Lung microvascular endothelial cell (primary cell): ENCODE data around the gene SLC66A1. TPM values are rescaled to one million over a fixed set of nuclear protein-coding genes. Genes with fewer than 3 reads are reported as not detected.
A peak's percentile ranks its signal among the peaks of the same experiment; 100 is the strongest.

Experiments used
- DNase-seq, 2 donors: peaks; one replicate each; pipeline versions ENCODE4 v3.0.0 to v3.0.0-alpha.2; 2010; ENCODE audit warnings: low read depth in 2 of 2
- total RNA-seq: library from RNA; depleted of rRNA; stranded (reverse); fragments of >200 nt; gene quantifications from 2 replicates; pipeline ENCODE4 v1.2.1, GENCODE V29; 2014

The SLC66A1 gene
- total RNA-seq, 1 donor from 2014 or later = 12.3 TPM

- DNase-seq = no peak
Observed at GRCh38 chr1:19360843-19361610, 48.9 kb downstream of the SLC66A1 start.

- no peak for DNase-seq
Observed at GRCh38 chr1:19361611-19362147, 49.6 kb downstream of the SLC66A1 start.

- no peak for DNase-seq
Observed at GRCh38 chr1:19363536-19364152, 51.5 kb downstream of the SLC66A1 start.

GRCh38 chr1:19365721-19366120 is 53.6 kb downstream of the SLC66A1 start:
- no peak for DNase-seq

- DNase-seq = no peak
Observed at GRCh38 chr1:19366599-19367536, 54.7 kb downstream of the SLC66A1 start.

- DNase-seq = peak in 1 of 2 donors; percentile 42
Observed at GRCh38 chr1:19367584-19368041, 55.5 kb downstream of the SLC66A1 start.

GRCh38 chr1:19368050-19368449 is 55.9 kb downstream of the SLC66A1 start:
- DNase-seq = no peak

GRCh38 chr1:19368964-19369363 is 56.8 kb downstream of the SLC66A1 start:
- no peak for DNase-seq

GRCh38 chr1:19369396-19370090 is 57.4 kb downstream of the SLC66A1 start:
- DNase-seq = no peak

- DNase-seq = no peak
Observed at GRCh38 chr1:19370453-19371170, 58.5 kb downstream of the SLC66A1 start.

- no peak for DNase-seq
Observed at GRCh38 chr1:19371226-19372135, 59.4 kb downstream of the SLC66A1 start.

GRCh38 chr1:19372136-19372514 is 60.0 kb downstream of the SLC66A1 start:
- DNase-seq = no peak

- no peak for DNase-seq
Observed at GRCh38 chr1:19372602-19373001, 60.5 kb downstream of the SLC66A1 start.

GRCh38 chr1:19373211-19374082 is 61.3 kb downstream of the SLC66A1 start:
- DNase-seq = no peak

- DNase-seq = peak in 1 of 2 donors; percentile 21
Observed at GRCh38 chr1:19374083-19374801, 62.1 kb downstream of the SLC66A1 start.

GRCh38 chr1:19374926-19375325 is 62.8 kb downstream of the SLC66A1 start:
- no peak for DNase-seq

GRCh38 chr1:19375631-19376400 is 63.7 kb downstream of the SLC66A1 start:
- DNase-seq = no peak
